ENCODE results near the gene BBX. TPM values are rescaled to one million over a fixed set of nuclear protein-coding genes. Genes with fewer than 3 reads are reported as not detected.

The BBX gene
- polyA plus RNA-seq, 6 donors from 2014 or later = 124 to 158 (median 139) TPM

GRCh38 chr3:107654218-107654617, 131.5 kb downstream of the BBX start:
- Mint-ChIP-seq H3K4me3 (no peak overlapping the region), H3K27me3 (no peaks in the 10 kb centered on the region), H3K9me3 (no peaks in the 10 kb centered on the region), H3K4me1 (peaks cover 23 to 47% (median 24%) of the 10 kb centered on the region in 3 donors), H3K27ac (peak overlapping the region in 3 of 6 donors; percentile 17 to 95 (median 39)), H3K36me3 (peaks cover 4% of the 10 kb centered on the region in 2 donors)
- ATAC-seq (ENCODE audit: low read depth in 2 of 2) (no peak), DNase-seq (no peak)

GRCh38 chr3:107657971-107658370, 135.2 kb downstream of the BBX start:
- Mint-ChIP-seq H3K27ac (peak overlapping the region in 1 of 6 donors; percentile 2), H3K9me3 (no peaks in the 10 kb centered on the region), H3K36me3 (no peaks in the 10 kb centered on the region), H3K4me1 (peaks cover 16 to 42% (median 21%) of the 10 kb centered on the region in 3 donors), H3K4me3 (no peak overlapping the region), H3K27me3 (no peaks in the 10 kb centered on the region)
- DNase-seq (no peak), ATAC-seq (ENCODE audit: low read depth in 2 of 2) (no peak)

- Mint-ChIP-seq H3K27me3 (no peaks in the 10 kb centered on the region), H3K4me1 (peaks cover 18 to 31% (median 22%) of the 10 kb centered on the region in 3 donors), H3K36me3 (no peaks in the 10 kb centered on the region), H3K27ac (peak overlapping the region in 1 of 6 donors; percentile 51), H3K4me3 (no peak overlapping the region), H3K9me3 (no peaks in the 10 kb centered on the region)
- no peak for DNase-seq
- no peak for ATAC-seq (ENCODE audit: low read depth in 2 of 2)
These were observed 137.7 kb downstream of the BBX start for GRCh38 chr3:107660306-107660976.

- ATAC-seq (ENCODE audit: low read depth in 2 of 2) (no peak), DNase-seq (no peak)
- Mint-ChIP-seq H3K27ac (peak overlapping the region in 4 of 6 donors; percentile 9 to 82 (median 58)), H3K4me1 (peaks cover 18 to 35% (median 26%) of the 10 kb centered on the region in 3 donors), H3K4me3 (peak overlapping the region in 1 of 8 donors; percentile 61), H3K36me3 (no peaks in the 10 kb centered on the region), H3K9me3 (no peaks in the 10 kb centered on the region), H3K27me3 (no peaks in the 10 kb centered on the region)
These were observed 138.8 kb downstream of the BBX start for GRCh38 chr3:107661447-107662123.

GRCh38 chr3:107662124-107662507, 139.4 kb downstream of the BBX start:
- H3K4me3 Mint-ChIP-seq = no peak overlapping the region
- H3K36me3 Mint-ChIP-seq = no peaks in the 10 kb centered on the region
- peak overlapping the region in 2 of 6 donors; percentile 9 to 51 for H3K27ac Mint-ChIP-seq
- ATAC-seq (ENCODE audit: low read depth in 2 of 2) = no peak
- no peaks in the 10 kb centered on the region for H3K9me3 Mint-ChIP-seq
- H3K27me3 Mint-ChIP-seq = no peaks in the 10 kb centered on the region
- H3K4me1 Mint-ChIP-seq = peaks cover 18 to 31% (median 22%) of the 10 kb centered on the region in 3 donors
- DNase-seq = no peak

- Mint-ChIP-seq H3K36me3 (no peaks in the 10 kb centered on the region), H3K9me3 (no peaks in the 10 kb centered on the region), H3K27me3 (no peaks in the 10 kb centered on the region), H3K4me3 (no peak overlapping the region), H3K4me1 (peaks cover 18 to 27% (median 19%) of the 10 kb centered on the region in 3 donors), H3K27ac (no peak overlapping the region)
- no peak for ATAC-seq (ENCODE audit: low read depth in 2 of 2)
- DNase-seq = no peak
These were observed 139.8 kb downstream of the BBX start for GRCh38 chr3:107662586-107662985.

GRCh38 chr3:107663266-107663665, 140.5 kb downstream of the BBX start:
- no peaks in the 10 kb centered on the region for H3K36me3 Mint-ChIP-seq
- ATAC-seq (ENCODE audit: low read depth in 2 of 2) (no peak), DNase-seq (no peak)
- H3K4me3 Mint-ChIP-seq = no peak overlapping the region
- no peaks in the 10 kb centered on the region for H3K9me3 Mint-ChIP-seq
- peaks cover 17 to 24% (median 18%) of the 10 kb centered on the region in 3 donors for H3K4me1 Mint-ChIP-seq
- H3K27me3 Mint-ChIP-seq = no peaks in the 10 kb centered on the region
- H3K27ac Mint-ChIP-seq = no peak overlapping the region

GRCh38 chr3:107664614-107665013, 141.9 kb downstream of the BBX start:
- Mint-ChIP-seq H3K9me3 (no peaks in the 10 kb centered on the region), H3K4me3 (no peak overlapping the region), H3K27ac (peak overlapping the region in 2 of 6 donors; percentile 19 to 74), H3K36me3 (no peaks in the 10 kb centered on the region), H3K4me1 (peaks cover 20 to 27% (median 22%) of the 10 kb centered on the region in 3 donors), H3K27me3 (no peaks in the 10 kb centered on the region)
- no peak for ATAC-seq (ENCODE audit: low read depth in 2 of 2)
- no peak for DNase-seq

GRCh38 chr3:107665351-107665750, 142.6 kb downstream of the BBX start:
- peaks cover 19 to 27% (median 22%) of the 10 kb centered on the region in 3 donors for H3K4me1 Mint-ChIP-seq
- no peak for DNase-seq
- H3K27me3 Mint-ChIP-seq = no peaks in the 10 kb centered on the region
- no peaks in the 10 kb centered on the region for H3K9me3 Mint-ChIP-seq
- H3K4me3 Mint-ChIP-seq = no peak overlapping the region
- no peak for ATAC-seq (ENCODE audit: low read depth in 2 of 2)
- peak overlapping the region in 1 of 6 donors; percentile 9 for H3K27ac Mint-ChIP-seq
- H3K36me3 Mint-ChIP-seq = no peaks in the 10 kb centered on the region

- no peaks in the 10 kb centered on the region for H3K9me3 Mint-ChIP-seq
- ATAC-seq (ENCODE audit: low read depth in 2 of 2) (no peak), DNase-seq (no peak)
- H3K27ac Mint-ChIP-seq = peak overlapping the region in 1 of 6 donors; percentile 47
- no peak overlapping the region for H3K4me3 Mint-ChIP-seq
- H3K27me3 Mint-ChIP-seq = no peaks in the 10 kb centered on the region
- H3K4me1 Mint-ChIP-seq = peaks cover 9 to 20% (median 14%) of the 10 kb centered on the region in 3 donors
- no peaks in the 10 kb centered on the region for H3K36me3 Mint-ChIP-seq
These were observed 144.1 kb downstream of the BBX start for GRCh38 chr3:107666853-107667252.

- ATAC-seq (ENCODE audit: low read depth in 2 of 2) (no peak), DNase-seq (no peak)
- peak overlapping the region in 1 of 6 donors; percentile 16 for H3K27ac Mint-ChIP-seq
- H3K9me3 Mint-ChIP-seq = no peaks in the 10 kb centered on the region
- no peaks in the 10 kb centered on the region for H3K27me3 Mint-ChIP-seq
- peaks cover 7 to 22% (median 10%) of the 10 kb centered on the region in 3 donors for H3K4me1 Mint-ChIP-seq
- H3K4me3 Mint-ChIP-seq = no peak overlapping the region
- H3K36me3 Mint-ChIP-seq = no peaks in the 10 kb centered on the region
These were observed 145.7 kb downstream of the BBX start for GRCh38 chr3:107668416-107668815.

GRCh38 chr3:107668963-107669362, 146.2 kb downstream of the BBX start:
- Mint-ChIP-seq H3K27ac (peak overlapping the region in 5 of 6 donors; percentile 13 to 69 (median 31)), H3K4me1 (peaks cover 7 to 23% (median 10%) of the 10 kb centered on the region in 3 donors), H3K27me3 (no peaks in the 10 kb centered on the region), H3K36me3 (no peaks in the 10 kb centered on the region), H3K4me3 (no peak overlapping the region), H3K9me3 (no peaks in the 10 kb centered on the region)
- DNase-seq (no peak), ATAC-seq (ENCODE audit: low read depth in 2 of 2) (no peak)

GRCh38 chr3:107669669-107670068, 146.9 kb downstream of the BBX start:
- peaks cover 13 to 30% (median 13%) of the 10 kb centered on the region in 3 donors for H3K4me1 Mint-ChIP-seq
- no peaks in the 10 kb centered on the region for H3K36me3 Mint-ChIP-seq
- no peaks in the 10 kb centered on the region for H3K9me3 Mint-ChIP-seq

GRCh38 chr3:107670986-107671385, 148.2 kb downstream of the BBX start:
- Mint-ChIP-seq H3K4me3 (no peak overlapping the region), H3K27ac (peak overlapping the region in 2 of 6 donors; percentile 31 to 41), H3K4me1 (peaks cover 18 to 35% (median 23%) of the 10 kb centered on the region in 3 donors), H3K9me3 (no peaks in the 10 kb centered on the region), H3K27me3 (no peaks in the 10 kb centered on the region), H3K36me3 (no peaks in the 10 kb centered on the region)
- DNase-seq = no peak
- ATAC-seq (ENCODE audit: low read depth in 2 of 2) = no peak

More at GRCh38 chr3:107669669-107670068, 146.9 kb downstream of the BBX start:
- DNase-seq (no peak), ATAC-seq (ENCODE audit: low read depth in 2 of 2) (no peak)
- Mint-ChIP-seq H3K27me3 (no peaks in the 10 kb centered on the region), H3K4me3 (no peak overlapping the region), H3K27ac (peak overlapping the region in 1 of 6 donors; percentile 31)

Data from naive B cell (primary cell).